Upper lobe of left lung (tissue), 6 donors: ENCODE measurements around the gene XYLT1. TPM values are rescaled to one million over a fixed set of nuclear protein-coding genes. Genes with fewer than 3 reads are reported as not detected.
A peak's percentile ranks its signal among the peaks of the same experiment; 100 is the strongest.

Experiments
- ATAC-seq, 2 donors: fragments of 200-7000 bp; cut with Tn5 transposase; one replicate each; pipeline ENCODE4 v1.9.1; 2022; ENCODE audit warnings: mild to moderate bottlenecking in 2 of 2, moderate library complexity in 2 of 2; ENCODE audit not compliant: low FRiP score in 2 of 2
- DNase-seq, 2 donors: peaks; one replicate each; pipeline ENCODE4 v3.0.0-alpha.2; 2019 to 2020
- H3K27ac ChIP-seq, 4 donors: fragments of 200-600 bp; sonication (generic); one replicate each; pipeline ENCODE4 v1.5.1; 2016 to 2019
- H3K27me3 ChIP-seq, 4 donors: fragments of 200-600 bp; sonication (generic); one replicate each; pipeline ENCODE4 v1.5.1; 2017 to 2019
- H3K36me3 ChIP-seq, 4 donors: fragments of 200-600 bp; sonication (generic); one replicate each; pipeline ENCODE4 v1.5.1; 2016 to 2019
- H3K4me1 ChIP-seq, 4 donors: fragments of 200-600 bp; sonication (generic); one replicate each; pipeline ENCODE4 v1.5.1; 2018 to 2019
- H3K4me3 ChIP-seq, 4 donors: fragments of 200-600 bp; sonication (generic); one replicate each; pipeline ENCODE4 v1.5.1; 2017 to 2019; ENCODE audit warnings: mild to moderate bottlenecking in 2 of 4, moderate library complexity in 1 of 4
- H3K9me3 ChIP-seq, 4 donors: fragments of 200-600 bp; sonication (generic); one replicate each; pipeline ENCODE4 v1.5.1; 2018 to 2019
- CTCF ChIP-seq, 6 experiments: fragments of 450-650 bp in 4 of 6; fragments of 200-600 bp in 2 of 6; sonication (generic) in 2 of 6; IDR thresholded peaks; one replicate each; pipeline ENCODE4 v1.5.1; 2016 to 2019; ENCODE audit warnings: antibody characterized with exemption in 6 of 6
- EP300 ChIP-seq, 4 donors: sonication (generic); formaldehyde crosslinking; IDR thresholded peaks; one replicate each; pipeline ENCODE4 v1.5.1; 2017; ENCODE audit warnings: antibody characterized with exemption in 4 of 4, control low read depth in 2 of 4
- POLR2A ChIP-seq, 4 donors: fragments of 450-650 bp; IDR thresholded peaks; one replicate each; pipeline ENCODE4 v1.5.1; 2016 to 2017; ENCODE audit warnings: antibody characterized with exemption in 4 of 4, mild to moderate bottlenecking in 2 of 4
- POLR2AphosphoS5 ChIP-seq, 2 donors: sonication (generic); formaldehyde crosslinking; IDR thresholded peaks; one replicate each; pipeline ENCODE4 v1.5.1; 2017; ENCODE audit warnings: antibody characterized with exemption in 2 of 2
- WGBS, 2 donors: methylation state at CpG; one replicate each; pipeline ENCODE4 v1.1.5; 2017 to 2018; 5-methylcytosine and 5-hydroxymethylcytosine counted together
- total RNA-seq, 6 donors: library from RNA; depleted of rRNA in 4 of 6; stranded (reverse); fragments of >200 nt in 4 of 6; gene quantifications; one replicate each; pipeline versions ENCODE4 v1.1.0 to v1.2.1, GENCODE V29; 2016 to 2021
- donor health status: DM: no; HTN: no; CAD: no; lungs with moderate emphysema.
- donor health status: DM: no; HTN: yes; CAD: no; lungs with severe emphysema.

The XYLT1 gene
- total RNA-seq, 6 donors from 2014 or later, result 3.0 to 26.2 (median 6.8) TPM

DNA sequence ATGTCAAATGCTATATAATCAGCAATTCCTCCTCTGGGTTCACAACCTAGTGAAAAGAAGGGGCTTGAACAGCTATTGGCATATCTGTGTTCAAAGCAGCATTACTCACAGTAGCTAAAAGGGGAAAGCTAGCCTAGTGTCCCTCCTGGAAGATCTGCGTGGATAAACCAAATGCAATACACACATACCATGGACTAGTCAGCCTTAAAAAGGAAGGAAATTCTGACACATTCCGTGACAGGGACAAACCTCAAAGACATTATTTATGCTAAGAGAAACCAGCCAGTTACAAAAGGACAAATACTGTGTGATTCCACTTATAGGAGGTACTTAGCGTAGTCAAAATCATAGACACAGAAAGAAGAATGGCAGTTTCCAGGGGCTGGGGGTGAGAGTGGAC lies 90.1 kb downstream of the XYLT1 start:
- 47 to 56% methylated on average over 3 of the region's 3 CpGs for WGBS, 2 donors
- Histone ChIP-seq H3K9me3 (no peaks in the 10 kb centered on the region), H3K36me3 (no peaks in the 10 kb centered on the region), H3K27ac (peak overlapping the region in 2 of 4 donors; percentile 4 to 27), H3K27me3 (no peaks in the 10 kb centered on the region), H3K4me3 (no peak overlapping the region), H3K4me1 (peaks cover 36 to 61% (median 40%) of the 10 kb centered on the region in 4 donors)
- DNase-seq, result no peak
- TF ChIP-seq CTCF (IDR thresholded peaks at IDR 0.05) (no peak), EP300 (IDR thresholded peaks at IDR 0.05) (peak in 2 of 4 donors; percentile 69 to 88), POLR2AphosphoS5 (IDR thresholded peaks at IDR 0.05) (peak in 1 of 2 donors; percentile 26), POLR2A (IDR thresholded peaks at IDR 0.05) (peak in 1 of 4 donors; percentile 39)
- no peak for ATAC-seq

DNA sequence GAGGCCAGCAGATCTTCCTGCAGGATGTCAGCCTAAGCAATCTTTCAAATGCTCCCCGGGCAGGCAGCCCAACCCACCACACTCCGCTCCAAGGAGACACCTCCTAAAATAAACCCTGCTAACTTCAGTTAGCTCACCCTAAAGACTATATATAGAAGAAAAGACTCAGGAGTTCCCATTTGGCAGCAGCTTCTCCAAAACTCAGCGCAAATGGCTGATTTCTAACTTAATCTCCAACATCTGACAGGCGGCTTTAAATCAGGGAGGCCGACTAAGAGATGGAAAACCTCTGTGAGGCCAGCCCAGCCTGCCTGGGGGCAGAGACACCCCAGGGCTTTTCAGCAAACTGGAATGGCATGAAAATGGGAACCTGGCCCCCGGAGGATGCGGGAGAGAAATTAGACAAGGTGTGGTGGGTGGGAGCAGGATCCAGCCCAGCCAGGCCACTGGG lies 91.6 kb downstream of the XYLT1 start:
- ATAC-seq (peak in 1 of 2 donors; percentile 65), DNase-seq (no peak)
- H3K27me3 ChIP-seq, result no peaks in the 10 kb centered on the region
- no peak for TF ChIP-seq POLR2AphosphoS5 (IDR thresholded peaks at IDR 0.05)
- TF ChIP-seq POLR2A (IDR thresholded peaks at IDR 0.05), result no peak
- TF ChIP-seq CTCF (IDR thresholded peaks at IDR 0.05), result no peak
- no peak for TF ChIP-seq EP300 (IDR thresholded peaks at IDR 0.05)
- H3K36me3 ChIP-seq, result no peaks in the 10 kb centered on the region
- peak overlapping the region in 3 of 4 donors; percentile 34 to 39 (median 37) for H3K27ac ChIP-seq
- WGBS, 2 donors, result 56 to 60% methylated on average over 7 of the region's 7 CpGs
- H3K9me3 ChIP-seq, result no peaks in the 10 kb centered on the region
- H3K4me1 ChIP-seq, result peaks cover 33 to 58% (median 39%) of the 10 kb centered on the region in 4 donors
- no peak overlapping the region for H3K4me3 ChIP-seq

GRCh38 chr16:17377360-17378324 lies 93.1 kb downstream of the XYLT1 start:
- no peaks in the 10 kb centered on the region for H3K27me3 ChIP-seq
- no peaks in the 10 kb centered on the region for H3K36me3 ChIP-seq
- DNase-seq (no peak), ATAC-seq (peak in 1 of 2 donors; percentile 72)
- no peaks in the 10 kb centered on the region for H3K9me3 ChIP-seq
- H3K4me3 ChIP-seq, result no peak overlapping the region
- H3K27ac ChIP-seq, result peak overlapping the region in 2 of 4 donors; percentile 46 to 64
- 60 to 64% methylated on average over 10 to 11 of the region's 11 CpGs for WGBS, 2 donors
- TF ChIP-seq POLR2AphosphoS5 (IDR thresholded peaks at IDR 0.05) (peak in 1 of 2 donors; percentile 17), EP300 (IDR thresholded peaks at IDR 0.05) (peak in 1 of 4 donors; percentile 50), CTCF (IDR thresholded peaks at IDR 0.05) (no peak)
- peaks cover 30 to 46% (median 34%) of the 10 kb centered on the region in 4 donors for H3K4me1 ChIP-seq

- Histone ChIP-seq H3K4me1 (peaks cover 21 to 43% (median 32%) of the 10 kb centered on the region in 4 donors), H3K27me3 (no peaks in the 10 kb centered on the region), H3K9me3 (no peaks in the 10 kb centered on the region), H3K27ac (no peak overlapping the region), H3K36me3 (no peaks in the 10 kb centered on the region), H3K4me3 (no peak overlapping the region)
- WGBS, 2 donors, result 61 to 74% methylated on average over 7 to 17 of the region's 17 CpGs
- TF ChIP-seq POLR2A (IDR thresholded peaks at IDR 0.05) (no peak), POLR2AphosphoS5 (IDR thresholded peaks at IDR 0.05) (peak in 1 of 2 donors; percentile 21), EP300 (IDR thresholded peaks at IDR 0.05) (no peak), CTCF (IDR thresholded peaks at IDR 0.05) (no peak)
- ATAC-seq (peak in 1 of 2 donors; percentile 34), DNase-seq (peak in 1 of 2 donors; percentile 36)
These were observed 95.1 kb downstream of the XYLT1 start for GRCh38 chr16:17375461-17376304.
